Islet precursor cell (in vitro differentiated cells): ENCODE data around the gene RBM5.

Source experiments
- DNase-seq: peaks from one replicate; pipeline ENCODE4 v3.0.0-alpha.2; 2018

The RBM5 gene

GRCh38 chr3:50163572-50164455 lies 75.1 kb downstream of the RBM5 start:
- no peak for DNase-seq

GRCh38 chr3:50164481-50164880 lies 75.8 kb downstream of the RBM5 start:
- no peak for DNase-seq

DNA sequence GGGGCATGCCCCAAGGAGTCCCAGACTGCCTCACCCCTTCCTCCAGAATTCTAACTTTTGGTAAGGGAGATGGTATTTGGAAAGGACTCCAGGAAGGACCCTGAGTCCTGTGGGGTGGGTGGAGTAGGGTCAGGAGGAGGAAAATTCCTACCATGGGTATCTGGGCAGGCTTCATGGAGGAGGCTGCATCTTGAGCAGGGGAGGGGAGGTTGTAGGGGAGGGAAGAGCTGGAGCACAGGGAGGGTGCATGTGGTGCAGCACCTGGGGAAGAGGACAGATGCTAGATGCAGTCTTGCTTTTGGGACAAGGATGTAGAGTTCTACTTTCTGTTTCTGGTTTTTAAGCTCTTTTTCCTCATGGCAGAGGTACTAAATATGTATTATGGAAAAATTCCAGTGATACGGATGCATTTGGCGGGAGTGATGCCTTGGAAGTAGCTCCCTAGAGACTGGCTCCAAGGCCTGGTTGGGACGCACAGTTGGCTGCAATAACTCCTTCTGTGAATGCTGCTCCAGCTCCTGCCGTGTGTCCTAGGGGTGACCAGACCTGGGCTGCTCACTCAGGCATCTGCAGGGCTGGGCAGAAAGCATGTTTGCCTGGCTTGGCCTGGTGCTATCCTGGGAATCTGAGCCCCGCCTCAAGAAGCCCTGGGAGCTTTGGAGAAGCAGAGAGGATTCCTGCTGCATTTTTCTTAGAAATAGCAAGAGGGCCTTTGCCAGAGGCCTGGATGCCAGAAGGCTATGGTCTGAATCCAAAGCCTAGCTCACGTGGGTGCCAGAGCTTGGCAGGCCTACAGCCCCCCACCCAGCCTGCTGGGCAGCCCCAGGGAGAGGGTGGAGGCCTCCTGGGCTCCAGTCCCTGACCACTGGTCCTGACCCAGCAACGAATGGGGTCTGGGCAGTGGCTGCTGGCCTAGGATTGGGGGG lies 76.5 kb downstream of the RBM5 start:
- peak; percentile 85 for DNase-seq

DNA sequence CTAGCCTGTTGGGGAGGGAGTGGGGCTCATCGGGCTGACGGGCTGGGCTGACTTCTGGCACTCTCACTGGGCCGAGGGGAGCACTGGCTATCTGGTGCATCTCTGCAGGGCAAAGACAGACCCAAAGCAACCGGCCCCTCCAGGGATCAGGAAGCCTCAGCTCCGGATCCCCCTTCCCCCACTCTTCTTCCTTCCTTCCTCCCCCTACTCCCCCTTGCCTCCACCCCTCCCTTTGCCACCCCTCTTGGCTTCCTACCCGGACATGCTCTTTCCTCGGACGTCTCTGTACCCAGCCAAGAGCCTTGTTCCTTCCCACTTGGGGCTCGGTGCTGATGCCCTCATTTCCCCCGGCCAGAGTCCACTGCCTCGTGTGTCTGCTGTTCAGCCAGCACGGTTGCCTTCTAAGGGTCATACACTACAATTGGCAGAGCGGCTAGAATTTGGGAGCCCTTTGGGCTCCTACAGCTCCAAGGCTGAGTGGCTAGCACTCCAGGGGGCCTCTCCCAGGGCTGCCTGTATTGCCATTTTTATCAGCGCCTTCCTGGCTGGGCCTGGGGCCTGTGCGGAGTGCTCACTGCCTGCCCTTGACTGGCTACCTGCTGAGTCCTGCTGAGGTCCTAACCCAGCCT lies 77.3 kb downstream of the RBM5 start:
- no peak for DNase-seq

DNA sequence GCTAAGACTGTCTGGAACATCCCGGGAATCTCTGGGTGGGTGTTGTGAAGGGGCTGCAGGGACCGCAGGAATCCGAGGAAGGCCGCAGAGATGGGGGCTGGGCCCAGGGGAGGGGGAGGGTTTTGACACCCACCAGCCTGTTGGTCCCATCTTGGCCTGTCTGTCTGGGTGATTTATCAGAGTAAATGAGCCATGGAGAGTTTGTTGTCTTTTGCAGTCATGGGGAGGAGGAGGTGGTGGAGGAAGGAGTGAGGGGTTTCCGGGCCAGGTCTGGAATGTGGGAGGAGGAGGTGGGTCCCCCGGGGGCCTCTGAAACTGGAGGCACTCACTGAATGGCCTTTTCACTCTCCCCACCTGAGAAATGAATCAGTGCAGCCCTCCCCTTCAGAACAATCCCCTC lies 77.9 kb downstream of the RBM5 start:
- DNase-seq, result no peak

DNA sequence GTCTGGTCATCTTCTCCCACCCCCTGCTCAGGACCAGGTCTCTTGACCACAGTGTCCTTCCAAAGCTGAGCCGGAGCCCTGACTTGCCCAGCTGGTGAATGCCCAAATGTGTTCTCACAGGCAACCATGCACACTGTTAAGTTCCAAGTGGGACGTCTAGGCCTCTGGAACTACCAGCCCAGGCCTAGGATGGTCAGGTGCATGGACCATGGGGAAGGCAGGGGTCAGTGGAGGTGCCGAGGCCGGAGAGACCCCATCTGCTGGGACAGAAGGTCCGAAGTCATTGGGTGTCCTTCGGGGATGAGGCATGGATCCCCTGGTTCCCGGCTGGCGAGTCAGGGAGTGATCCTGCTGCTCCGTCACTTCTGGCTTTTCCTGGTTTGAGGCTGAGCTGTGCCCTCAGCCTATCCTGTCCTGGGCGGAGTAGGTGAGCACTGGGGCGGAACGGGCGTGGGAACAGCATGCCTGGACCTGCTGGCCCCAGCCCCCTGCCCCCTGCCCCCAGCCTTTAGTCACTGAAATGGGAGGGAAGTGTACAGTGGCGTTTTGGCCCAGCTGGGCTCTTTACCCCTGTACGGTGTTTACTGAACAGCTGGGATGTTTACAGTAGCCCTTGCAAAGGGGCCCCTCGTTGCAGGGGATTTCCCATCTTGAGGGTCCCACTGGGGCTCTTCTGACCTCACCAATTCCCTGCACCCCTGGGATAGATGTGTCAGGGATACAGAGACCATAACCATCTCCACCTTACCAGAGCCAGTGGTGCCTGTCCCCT lies 78.5 kb downstream of the RBM5 start:
- DNase-seq, result no peak

GRCh38 chr3:50167841-50168209 lies 79.1 kb downstream of the RBM5 start:
- no peak for DNase-seq

GRCh38 chr3:50168388-50168787 lies 79.7 kb downstream of the RBM5 start:
- DNase-seq, result no peak
